Suprapubic skin (tissue), 4 donors: ENCODE data around the gene STXBP4. TPM values are rescaled to one million over a fixed set of nuclear protein-coding genes. Genes with fewer than 3 reads are reported as not detected.

Experiments
- DNase-seq, 2 donors: peaks; one replicate each; pipeline ENCODE4 v3.0.0-alpha.2; 2019; ENCODE audit warnings: low spot score in 2 of 2
- H3K27ac ChIP-seq: fragments of 200-600 bp; sonication (generic); one replicate; pipeline ENCODE4 v1.5.1; 2019
- H3K27me3 ChIP-seq: fragments of 200-600 bp; sonication (generic); one replicate; pipeline ENCODE4 v1.5.1; 2019
- H3K36me3 ChIP-seq: fragments of 200-600 bp; sonication (generic); one replicate; pipeline ENCODE4 v1.5.1; 2019
- H3K4me1 ChIP-seq: fragments of 200-600 bp; sonication (generic); one replicate; pipeline ENCODE4 v1.5.1; 2019
- H3K4me3 ChIP-seq: fragments of 200-600 bp; sonication (generic); one replicate; pipeline ENCODE4 v1.5.1; 2019; ENCODE audit warnings: mild to moderate bottlenecking
- H3K9me3 ChIP-seq: fragments of 200-600 bp; sonication (generic); one replicate; pipeline ENCODE4 v1.5.1; 2019
- EP300 ChIP-seq: sonication (generic); formaldehyde crosslinking; IDR thresholded peaks from one replicate; pipeline ENCODE4 v1.6.1; 2017; ENCODE audit warnings: antibody characterized with exemption
- POLR2A ChIP-seq, 2 donors: fragments of 450-650 bp; IDR thresholded peaks; one replicate each; pipeline ENCODE4 v1.6.1; 2017; ENCODE audit warnings: antibody characterized with exemption in 2 of 2, mild to moderate bottlenecking in 2 of 2, moderate library complexity in 2 of 2
- POLR2AphosphoS5 ChIP-seq, 3 donors: sonication (generic); formaldehyde crosslinking; IDR thresholded peaks; one replicate each; pipeline ENCODE4 v1.6.1; 2017; ENCODE audit warnings: antibody characterized with exemption in 3 of 3
- WGBS: methylation state at CpG from one replicate; pipeline ENCODE4 v1.1.5; 2018; 5-methylcytosine and 5-hydroxymethylcytosine counted together
- total RNA-seq, 4 donors: library from RNA; depleted of rRNA; stranded (reverse); fragments of >200 nt; gene quantifications; one replicate each; pipeline ENCODE4 v1.1.0, GENCODE V29; 2016
- TF ChIP-seq, protein P1 (sequence below), 2 donors: fragments of 200-600 bp in 1 of 2; fragments of 450-650 bp in 1 of 2; sonication (generic) in 1 of 2; IDR thresholded peaks; one replicate each; pipeline ENCODE4 v1.5.1; 2016 to 2019; ENCODE audit warnings: antibody characterized with exemption in 2 of 2, mild to moderate bottlenecking in 1 of 2, moderate library complexity in 1 of 2

Gene STXBP4
- total RNA-seq, 4 donors from 2014 or later, result 1.6 to 29.4 (median 7.4) TPM

DNA sequence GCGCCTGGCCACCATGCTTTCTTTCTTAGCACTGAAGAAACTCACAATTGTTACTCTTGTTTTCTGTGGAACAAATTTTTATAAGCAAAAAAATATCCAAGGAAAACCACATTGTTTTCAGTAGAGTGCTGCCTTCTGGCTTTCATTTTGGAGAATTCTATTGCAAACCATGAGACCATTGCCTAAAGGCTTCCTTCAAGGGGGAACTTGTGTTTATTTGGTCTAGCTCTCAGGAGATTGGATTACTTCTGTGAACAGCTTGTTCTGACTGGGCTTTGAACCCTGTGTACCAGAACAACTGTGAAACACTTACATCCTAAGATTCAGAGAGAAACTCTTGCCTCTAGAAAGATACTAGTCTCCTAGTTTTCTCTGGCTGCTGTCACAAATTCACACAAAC lies 35.9 kb upstream of the STXBP4 start:
- DNase-seq, result no peak
- WGBS, result 0% methylated on average over 1 of the region's 1 CpG
- H3K4me3 ChIP-seq, result no peak overlapping the region
- TF ChIP-seq POLR2AphosphoS5 (IDR thresholded peaks at IDR 0.05), result no peak
- TF ChIP-seq, protein P1, sequence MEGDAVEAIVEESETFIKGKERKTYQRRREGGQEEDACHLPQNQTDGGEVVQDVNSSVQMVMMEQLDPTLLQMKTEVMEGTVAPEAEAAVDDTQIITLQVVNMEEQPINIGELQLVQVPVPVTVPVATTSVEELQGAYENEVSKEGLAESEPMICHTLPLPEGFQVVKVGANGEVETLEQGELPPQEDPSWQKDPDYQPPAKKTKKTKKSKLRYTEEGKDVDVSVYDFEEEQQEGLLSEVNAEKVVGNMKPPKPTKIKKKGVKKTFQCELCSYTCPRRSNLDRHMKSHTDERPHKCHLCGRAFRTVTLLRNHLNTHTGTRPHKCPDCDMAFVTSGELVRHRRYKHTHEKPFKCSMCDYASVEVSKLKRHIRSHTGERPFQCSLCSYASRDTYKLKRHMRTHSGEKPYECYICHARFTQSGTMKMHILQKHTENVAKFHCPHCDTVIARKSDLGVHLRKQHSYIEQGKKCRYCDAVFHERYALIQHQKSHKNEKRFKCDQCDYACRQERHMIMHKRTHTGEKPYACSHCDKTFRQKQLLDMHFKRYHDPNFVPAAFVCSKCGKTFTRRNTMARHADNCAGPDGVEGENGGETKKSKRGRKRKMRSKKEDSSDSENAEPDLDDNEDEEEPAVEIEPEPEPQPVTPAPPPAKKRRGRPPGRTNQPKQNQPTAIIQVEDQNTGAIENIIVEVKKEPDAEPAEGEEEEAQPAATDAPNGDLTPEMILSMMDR (IDR thresholded peaks at IDR 0.05), result no peak
- no peak for TF ChIP-seq POLR2A (IDR thresholded peaks at IDR 0.05)
- no peak for TF ChIP-seq EP300
- peaks cover 35% of the 10 kb centered on the region for H3K36me3 ChIP-seq
- no peaks in the 10 kb centered on the region for H3K4me1 ChIP-seq
- H3K27ac ChIP-seq, result no peak overlapping the region
- no peaks in the 10 kb centered on the region for H3K27me3 ChIP-seq
- no peaks in the 10 kb centered on the region for H3K9me3 ChIP-seq

DNA sequence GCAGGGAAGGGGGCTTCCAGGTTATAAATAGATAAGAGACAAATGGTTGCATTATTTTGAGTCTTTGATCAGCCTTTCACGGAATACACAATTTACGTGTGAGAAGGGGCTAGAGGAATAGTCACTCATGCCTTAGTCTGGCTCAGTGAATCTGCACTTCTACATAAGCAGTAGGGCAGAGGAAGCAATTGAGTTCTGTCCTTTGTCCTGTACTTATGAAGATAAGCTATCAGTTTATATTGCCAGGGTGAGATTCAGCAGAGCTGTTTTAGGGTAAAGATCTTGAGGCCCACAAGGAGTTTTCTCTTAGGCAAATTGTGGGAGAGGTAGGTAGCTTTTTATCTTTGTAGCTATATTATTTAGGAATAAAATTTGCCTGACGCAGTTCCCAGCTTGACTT lies 34.6 kb upstream of the STXBP4 start:
- 89% methylated on average over 3 of the region's 3 CpGs for WGBS
- peaks cover 37% of the 10 kb centered on the region for H3K36me3 ChIP-seq
- H3K4me1 ChIP-seq, result no peaks in the 10 kb centered on the region
- H3K9me3 ChIP-seq, result no peaks in the 10 kb centered on the region
- no peaks in the 10 kb centered on the region for H3K27me3 ChIP-seq
- no peak for DNase-seq
- H3K27ac ChIP-seq, result no peak overlapping the region
- H3K4me3 ChIP-seq, result no peak overlapping the region
- TF ChIP-seq, protein P1 (IDR thresholded peaks at IDR 0.05), result no peak
- no peak for TF ChIP-seq POLR2A (IDR thresholded peaks at IDR 0.05)
- TF ChIP-seq EP300, result no peak
- TF ChIP-seq POLR2AphosphoS5 (IDR thresholded peaks at IDR 0.05), result no peak

- no peak for DNase-seq
- 92% methylated on average over 5 of the region's 5 CpGs for WGBS
- Histone ChIP-seq H3K9me3 (no peaks in the 10 kb centered on the region), H3K4me1 (no peaks in the 10 kb centered on the region), H3K27me3 (no peaks in the 10 kb centered on the region), H3K36me3 (peaks cover 44% of the 10 kb centered on the region), H3K27ac (no peak overlapping the region), H3K4me3 (no peak overlapping the region)
- TF ChIP-seq, protein P1 (IDR thresholded peaks at IDR 0.05), result no peak
- TF ChIP-seq POLR2AphosphoS5 (IDR thresholded peaks at IDR 0.05) (no peak), POLR2A (IDR thresholded peaks at IDR 0.05) (no peak), EP300 (no peak)
These were observed 33.1 kb upstream of the STXBP4 start for GRCh38 chr17:54935471-54935870.

DNA sequence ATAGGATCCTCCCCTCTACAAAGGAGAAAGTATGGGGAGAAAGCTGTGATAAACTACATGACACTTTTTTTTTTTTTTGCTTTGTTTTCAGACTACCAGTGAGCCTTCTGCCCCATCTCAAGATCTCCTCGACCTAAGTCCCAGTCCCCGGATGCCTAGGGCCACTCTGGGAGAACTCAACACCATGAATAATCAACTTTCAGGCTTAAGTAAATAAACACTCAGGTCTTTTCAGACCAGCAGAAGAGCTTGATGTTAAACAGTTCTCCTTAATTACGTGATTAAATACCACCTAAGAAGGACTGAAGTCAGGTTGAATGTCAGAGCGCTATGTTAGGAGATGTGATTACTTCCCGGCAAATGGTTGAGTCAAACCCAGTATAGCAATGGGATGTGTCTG lies 31.5 kb upstream of the STXBP4 start:
- H3K27ac ChIP-seq, result no peak overlapping the region
- no peaks in the 10 kb centered on the region for H3K27me3 ChIP-seq
- 82% methylated on average over 5 of the region's 5 CpGs for WGBS
- no peaks in the 10 kb centered on the region for H3K4me1 ChIP-seq
- TF ChIP-seq EP300, result no peak
- no peak overlapping the region for H3K4me3 ChIP-seq
- DNase-seq, result no peak
- no peaks in the 10 kb centered on the region for H3K9me3 ChIP-seq
- H3K36me3 ChIP-seq, result peaks cover 38% of the 10 kb centered on the region

DNA sequence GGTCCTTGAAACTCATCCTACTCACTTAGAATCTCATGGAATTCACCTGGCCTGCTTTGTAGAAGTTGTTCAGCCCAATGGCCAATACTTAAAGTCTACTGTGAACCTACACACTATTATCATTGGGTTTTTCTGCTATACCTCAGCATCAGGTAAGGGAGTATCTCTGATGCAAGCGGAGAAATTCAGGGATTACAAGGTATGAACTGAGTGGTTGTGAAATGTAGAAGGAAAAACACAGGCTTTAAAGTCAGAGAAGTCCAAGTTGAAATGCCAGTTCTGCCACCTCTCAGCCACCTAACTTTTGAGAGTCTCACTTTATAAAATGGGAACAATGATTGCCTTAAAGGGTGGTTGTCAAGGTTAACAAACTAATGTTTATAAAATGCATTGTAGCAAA lies 31.1 kb upstream of the STXBP4 start:
- WGBS, result 82% methylated on average over 1 of the region's 1 CpG
- H3K36me3 ChIP-seq, result peaks cover 38% of the 10 kb centered on the region

More for the DNA sequence above, 31.1 kb upstream of the STXBP4 start:
- no peaks in the 10 kb centered on the region for H3K27me3 ChIP-seq
- no peak overlapping the region for H3K27ac ChIP-seq
- TF ChIP-seq, protein P1 (IDR thresholded peaks at IDR 0.05), result no peak
- TF ChIP-seq EP300 (no peak), POLR2A (IDR thresholded peaks at IDR 0.05) (no peak), POLR2AphosphoS5 (IDR thresholded peaks at IDR 0.05) (no peak)
- H3K4me1 ChIP-seq, result no peaks in the 10 kb centered on the region
- no peak overlapping the region for H3K4me3 ChIP-seq
- H3K9me3 ChIP-seq, result no peaks in the 10 kb centered on the region
- DNase-seq, result no peak
